Activated CD4-positive, CD25-positive, alpha-beta regulatory T cell treated with anti-CD3 and anti-CD28 coated beads, Interleukin-2, amount 50 U/mL, for 24 hours (primary cell): ENCODE results near the gene PDGFC.

ENCODE experiments used
- ATAC-seq, 2 donors: fragments of 150-1000 bp; cut with Tn5 transposase; one replicate each; pipeline ENCODE4 v1.10.0; 2021; ENCODE audit warnings: mild to moderate bottlenecking in 1 of 2, moderate library complexity in 1 of 2

The PDGFC gene

DNA sequence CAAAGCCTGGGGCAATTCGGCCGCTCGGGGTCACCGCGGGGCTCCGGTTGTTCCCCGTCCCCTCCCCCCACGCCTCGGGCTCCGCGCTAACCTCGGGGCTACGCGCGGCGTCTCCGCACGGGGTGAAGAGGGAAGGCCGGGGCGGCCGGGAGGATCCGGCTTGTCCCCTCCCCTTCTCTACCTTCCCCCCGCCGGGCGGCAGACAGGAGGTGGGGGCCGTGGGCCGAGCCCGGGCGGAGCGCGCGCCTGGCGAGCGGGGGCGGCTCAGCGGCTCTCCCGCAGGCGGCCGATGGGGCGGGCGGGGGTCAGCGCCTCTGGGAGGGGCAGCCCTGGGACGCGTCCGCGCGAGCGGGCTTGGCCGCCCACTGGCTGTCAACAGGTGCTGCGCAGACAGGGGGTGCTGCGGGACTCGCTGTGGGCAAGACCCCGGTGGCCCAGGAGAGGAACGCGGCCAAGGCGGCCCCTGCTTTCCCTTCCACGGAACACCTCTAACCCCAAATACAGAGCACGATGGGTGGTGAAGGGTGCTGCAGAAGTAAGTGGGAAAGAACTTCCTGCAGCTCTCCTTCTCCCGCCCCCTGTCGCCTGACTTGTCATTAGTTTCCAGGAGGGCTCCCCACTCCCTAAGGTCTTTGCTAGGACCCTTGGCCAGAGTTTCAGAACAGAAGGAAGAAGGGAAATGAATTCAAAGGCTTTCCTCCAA, at the start of gene PDGFC:
PDGFC (minus strand) TSS at position 124 of the 703 bp plus-strand sequence. CDS start 896 bp downstream, outside the sequence.
- peak in 1 of 2 donors; percentile 5 for ATAC-seq

DNA sequence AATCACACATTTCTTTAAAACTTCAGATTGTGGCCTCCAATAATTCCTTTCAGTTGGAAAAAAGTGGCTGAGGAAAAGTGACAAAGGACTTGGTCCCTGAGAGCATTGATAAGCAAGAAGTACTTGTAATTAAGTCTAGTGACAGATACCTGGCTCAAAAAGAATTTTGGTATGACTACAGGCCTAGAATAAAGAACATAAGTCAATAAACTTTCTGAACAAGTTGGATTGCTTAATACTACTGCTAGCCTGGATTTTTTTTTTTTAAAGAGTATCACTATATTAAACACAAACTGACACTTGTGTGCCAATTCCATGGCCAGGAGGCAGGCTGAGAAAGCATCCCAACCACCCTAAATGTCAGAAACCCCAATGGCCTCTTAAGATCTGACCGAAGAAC, 49.3 kb upstream of the PDGFC start:
- ATAC-seq: no peak

DNA sequence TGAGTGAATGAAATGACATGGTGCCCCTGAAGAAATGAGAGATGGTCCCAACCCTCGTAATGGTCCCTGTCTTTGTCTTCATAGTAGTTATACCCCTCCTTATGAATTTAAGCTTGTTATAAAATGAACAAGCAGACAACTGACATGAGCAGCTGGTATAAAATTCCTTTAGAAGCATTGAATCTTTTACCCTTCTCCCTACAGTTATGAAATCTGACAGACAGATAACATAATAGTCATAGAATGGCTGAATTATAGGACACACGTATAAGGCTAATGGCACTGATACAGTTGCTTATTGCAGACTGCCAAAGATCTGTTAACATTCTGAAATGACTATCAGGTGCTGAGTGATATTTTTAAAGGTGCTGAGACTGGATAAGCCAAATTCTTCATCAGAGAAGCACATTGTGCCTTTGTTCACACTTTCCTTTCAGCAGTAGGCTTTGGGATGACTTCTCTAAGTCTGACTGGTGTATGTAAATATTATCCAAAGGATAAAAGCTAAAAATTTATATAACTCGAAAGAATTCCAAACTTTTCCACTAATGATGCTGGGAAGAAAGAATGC, 47.4 kb upstream of the PDGFC start:
- no peak for ATAC-seq

DNA sequence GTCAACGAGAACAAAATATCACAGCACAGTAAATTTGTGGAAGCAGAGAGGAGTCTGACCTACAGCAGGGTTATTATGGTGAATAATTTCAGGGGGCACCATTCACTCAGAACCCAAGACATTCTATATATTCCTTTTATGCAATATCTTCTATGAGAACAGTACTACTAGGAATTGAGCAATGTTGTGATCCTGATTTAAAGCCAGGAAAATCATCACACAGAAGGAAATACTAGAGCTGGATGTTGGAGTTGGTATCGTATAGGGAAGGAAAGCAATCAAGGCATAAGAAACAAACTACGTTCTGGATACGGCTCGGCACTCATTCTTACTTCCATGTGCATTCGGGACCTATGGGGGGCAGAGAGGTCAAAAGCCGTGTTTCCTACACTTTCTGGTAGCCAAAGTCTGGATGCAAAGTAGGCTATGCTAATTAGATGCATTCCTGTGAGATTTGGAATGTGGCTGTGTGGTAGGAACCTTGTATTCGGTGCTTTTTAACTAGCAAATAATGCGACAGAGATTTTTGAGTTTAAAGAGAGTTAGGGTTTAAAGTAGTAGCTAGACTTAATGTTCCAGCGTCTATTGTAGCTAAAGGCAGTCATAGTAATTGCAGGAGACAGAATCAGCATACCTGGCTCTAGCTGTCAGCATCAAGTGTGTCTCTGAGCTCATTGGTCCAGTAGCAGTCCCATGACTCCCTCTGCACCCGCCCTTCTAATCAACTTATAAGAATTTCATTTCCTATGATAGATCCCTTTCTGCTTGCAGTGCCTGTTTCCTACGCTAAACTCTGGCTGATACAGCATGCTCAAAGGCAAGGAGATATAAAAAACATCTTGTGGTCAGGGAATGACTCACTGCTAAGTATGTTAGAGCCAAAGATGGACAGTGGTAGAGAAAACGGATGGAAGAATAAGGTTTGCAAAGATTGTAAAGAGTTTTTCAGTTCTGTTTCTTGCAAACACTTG, 43.3 kb upstream of the PDGFC start:
- no peak for ATAC-seq

DNA sequence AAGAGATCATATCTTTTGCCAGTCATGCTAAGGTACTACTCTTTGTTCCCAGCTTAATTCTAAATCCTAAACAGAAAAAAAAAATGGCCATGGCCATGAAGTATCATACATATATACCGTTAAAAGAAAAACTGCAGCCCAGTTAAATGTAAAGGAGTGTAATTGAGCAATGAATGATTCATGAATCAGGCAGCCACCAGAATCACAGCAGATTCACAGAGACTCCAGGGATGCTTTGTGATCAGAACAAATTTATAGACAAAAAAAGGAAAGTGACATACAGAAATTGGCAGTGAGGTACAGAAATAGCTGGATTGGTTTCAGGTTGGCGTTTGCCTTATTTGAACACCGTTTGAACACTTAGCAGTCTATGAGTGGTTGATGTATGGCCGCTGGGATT, 42.1 kb upstream of the PDGFC start:
- no peak for ATAC-seq

DNA sequence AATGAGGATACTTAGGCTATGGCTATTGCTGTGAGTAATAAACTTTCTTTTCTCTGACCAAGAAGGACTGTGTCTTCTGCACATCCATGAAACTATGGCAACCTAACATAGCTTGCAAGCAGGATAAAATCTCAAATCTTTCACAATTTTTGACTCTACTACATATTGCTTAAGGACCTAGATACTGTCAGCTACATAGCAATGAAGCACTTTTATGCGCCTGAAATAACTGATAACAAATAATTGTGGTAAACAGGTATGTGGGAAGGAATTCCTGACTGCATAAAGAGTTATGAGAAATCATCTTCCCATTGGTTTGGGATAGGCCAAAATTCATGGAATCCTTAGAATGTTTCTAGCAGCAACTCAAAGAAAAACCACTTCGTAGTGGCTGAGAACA, 41.2 kb upstream of the PDGFC start:
- no peak for ATAC-seq

GRCh38 chr4:157012296-157012695, 40.7 kb upstream of the PDGFC start:
- ATAC-seq: no peak

DNA sequence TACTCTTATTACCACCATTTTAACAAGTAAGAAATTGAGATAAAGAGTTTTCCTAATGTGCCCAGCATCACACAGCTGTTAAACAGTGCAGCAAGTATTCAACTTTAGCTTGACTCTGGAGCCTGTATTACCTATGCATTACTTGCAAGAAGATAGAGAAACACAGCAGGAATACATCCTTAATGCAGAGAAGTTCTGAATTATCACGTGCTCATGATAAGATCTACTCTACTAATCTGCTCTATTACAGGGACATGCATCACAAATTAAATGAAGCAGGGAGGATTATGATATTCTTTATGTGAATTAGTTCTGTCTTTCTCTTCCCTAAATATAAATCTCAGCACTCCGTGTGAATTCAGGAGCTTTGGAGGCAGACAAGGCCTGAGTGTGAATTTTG, 39.0 kb upstream of the PDGFC start:
- ATAC-seq: no peak

- ATAC-seq: no peak
Measured at GRCh38 chr4:157005831-157006230, 34.2 kb upstream of the PDGFC start.

GRCh38 chr4:157005193-157005592, 33.6 kb upstream of the PDGFC start:
- ATAC-seq: no peak

DNA sequence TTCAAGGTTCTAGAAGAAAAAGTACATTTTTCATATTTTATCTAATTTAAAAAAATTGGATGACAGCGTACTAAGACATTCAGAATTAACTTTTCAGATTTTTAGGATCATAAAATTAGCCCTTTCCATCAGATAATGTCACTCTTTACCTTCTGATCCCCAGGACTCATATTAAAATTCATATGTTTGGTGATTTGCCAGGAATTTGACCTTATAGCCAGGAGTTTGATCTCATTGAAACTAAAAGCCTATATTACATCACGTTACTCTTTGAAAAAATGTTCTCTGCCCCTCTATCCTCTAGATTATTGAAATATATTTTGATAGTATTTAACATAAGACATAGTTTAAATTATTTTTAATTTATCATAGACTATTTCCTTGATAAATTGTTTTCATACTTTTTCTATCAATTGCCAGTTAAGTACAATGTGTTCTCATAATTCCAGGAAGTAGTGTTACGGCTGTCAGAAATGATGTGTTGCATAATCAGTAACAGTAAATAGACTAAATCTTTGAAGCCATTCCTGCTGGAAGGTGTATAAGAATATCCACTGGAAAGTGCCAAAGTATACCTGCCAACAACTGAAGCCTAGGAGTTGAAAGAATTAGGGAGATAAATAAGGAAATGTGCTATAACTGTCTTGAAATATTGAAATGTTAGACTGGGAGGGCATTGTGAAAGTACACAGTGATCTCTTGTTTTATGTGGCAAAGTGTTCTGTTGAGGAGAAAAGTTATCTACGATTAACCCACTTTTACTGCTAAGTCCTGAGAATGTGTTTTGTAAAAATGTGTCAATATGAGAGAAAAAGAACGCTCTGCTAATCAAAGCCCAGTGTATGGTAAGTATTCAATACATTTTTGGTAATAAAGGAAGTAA, 32.9 kb upstream of the PDGFC start:
- no peak for ATAC-seq

DNA sequence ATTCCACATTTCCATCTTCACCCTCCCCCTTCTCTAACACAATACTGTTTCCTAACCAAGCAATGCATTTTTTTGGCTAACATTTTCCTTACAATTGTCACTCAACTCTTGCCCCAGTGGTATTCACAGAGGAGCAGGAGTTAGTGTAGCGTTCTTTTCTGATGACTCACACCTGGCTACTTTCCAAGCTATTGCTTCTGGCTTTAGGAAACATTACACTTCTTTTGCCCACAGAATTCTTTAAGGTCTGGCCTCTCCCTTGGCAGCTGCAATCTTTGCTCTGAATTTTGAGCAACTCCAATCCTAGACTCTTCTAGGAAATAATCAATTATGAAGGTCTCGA, 27.5 kb upstream of the PDGFC start:
- ATAC-seq: no peak

GRCh38 chr4:156998500-156999174, 27.0 kb upstream of the PDGFC start:
- no peak for ATAC-seq

- ATAC-seq: no peak
Measured at GRCh38 chr4:156992943-156993342, 21.3 kb upstream of the PDGFC start.

GRCh38 chr4:156991161-156991560, 19.6 kb upstream of the PDGFC start:
- no peak for ATAC-seq

GRCh38 chr4:156983366-156983765, 11.8 kb upstream of the PDGFC start:
- no peak for ATAC-seq

- ATAC-seq: no peak
Measured at GRCh38 chr4:156981262-156981769, 9.7 kb upstream of the PDGFC start.

- ATAC-seq: no peak
Measured at GRCh38 chr4:156977435-156978160, 6.0 kb upstream of the PDGFC start.

GRCh38 chr4:156976147-156976546, 4.5 kb upstream of the PDGFC start:
- ATAC-seq: no peak

DNA sequence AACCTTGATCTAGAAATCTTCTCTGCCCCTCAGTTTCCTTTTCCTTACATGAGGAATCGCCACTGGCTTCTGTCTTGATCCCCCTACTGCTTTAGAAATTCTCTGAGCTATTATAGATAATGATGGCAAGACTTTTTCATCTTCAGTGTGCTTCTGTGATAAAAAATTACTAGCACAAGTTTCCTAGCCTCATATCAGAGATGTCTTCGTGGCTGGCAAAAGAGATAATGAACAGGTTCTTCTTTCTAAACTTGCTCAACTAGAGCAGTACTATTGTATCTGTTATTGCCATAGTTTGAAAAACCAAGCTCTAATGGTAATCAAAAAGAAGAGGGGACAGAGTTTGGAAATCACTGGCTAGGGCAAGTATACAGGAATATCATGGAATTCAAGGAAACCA, 4.1 kb upstream of the PDGFC start:
- ATAC-seq: no peak

DNA sequence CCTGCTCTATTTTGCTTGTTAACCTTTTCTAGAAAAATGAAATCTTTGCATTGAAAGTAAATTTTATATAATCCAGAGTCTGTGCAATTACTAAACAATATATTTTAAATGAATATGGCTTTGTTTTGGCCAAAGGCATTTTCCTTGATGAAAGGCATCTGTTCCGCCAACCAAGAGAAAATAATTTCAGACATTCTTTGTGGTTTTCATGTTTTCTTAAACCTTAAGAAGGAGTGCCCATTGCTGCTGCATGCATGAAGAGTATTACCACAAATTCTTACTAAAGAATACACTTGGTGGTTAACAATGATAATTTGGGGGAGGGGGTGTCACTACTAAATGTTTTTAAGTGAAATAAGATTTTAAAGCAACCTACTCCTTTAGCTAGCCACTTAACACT, 2.7 kb upstream of the PDGFC start:
- no peak for ATAC-seq
